Keratinocyte (primary cell): ENCODE results near the gene OR56B4. TPM values are rescaled to one million over a fixed set of nuclear protein-coding genes. Genes with fewer than 3 reads are reported as not detected.

Source experiments
- DNase-seq: peaks from one replicate; pipeline ENCODE4 v3.0.0-alpha.2; 2011; ENCODE audit warnings: low read depth, missing footprints, low spot score
- FAIRE-seq: peaks from 2 replicates; lab custom pipeline; 2011; peaks lifted over from hg19 to GRCh38; lab: Jason Lieb, UNC
- H2AFZ ChIP-seq: 2 replicates; pipeline ENCODE4 v1.6.0; 2012; ENCODE audit warnings: low read length, control low read depth, inconsistent platforms; ENCODE audit not compliant: control insufficient read depth
- H3K27ac ChIP-seq: 2 replicates; pipeline ENCODE4 v1.5.1; 2011; ENCODE audit warnings: low read length; ENCODE audit not compliant: control insufficient read depth, insufficient read depth
- H3K27me3 ChIP-seq: 3 replicates; pipeline ENCODE4 v1.6.0; 2011; ENCODE audit warnings: low read length; ENCODE audit not compliant: control insufficient read depth, insufficient read depth; ENCODE audit errors: extremely low read depth
- H3K36me3 ChIP-seq, 2 experiments: 2 replicates in 1 of 2; 3 replicates in 1 of 2; pipeline ENCODE4 v1.5.1; 2011; ENCODE audit warnings: low read length in 2 of 2, mild to moderate bottlenecking in 1 of 2; ENCODE audit not compliant: control insufficient read depth in 2 of 2, insufficient read depth in 2 of 2; ENCODE audit errors: extremely low read depth in 1 of 2
- H3K4me1 ChIP-seq: 3 replicates; pipeline ENCODE4 v1.5.1; 2011; ENCODE audit warnings: low read length; ENCODE audit not compliant: control insufficient read depth, insufficient read depth; ENCODE audit errors: extremely low read depth
- H3K4me2 ChIP-seq: 3 replicates; pipeline ENCODE4 v1.6.0; 2011; ENCODE audit warnings: low read depth, low read length; ENCODE audit not compliant: control insufficient read depth, insufficient read depth; ENCODE audit errors: extremely low read depth
- H3K4me3 ChIP-seq, 3 experiments: fragments of 200-600 bp in 1 of 3; sonication (generic) in 1 of 3; 2 replicates in 2 of 3; 3 replicates in 1 of 3; pipeline ENCODE4 v1.5.1; 2011 to 2016; ENCODE audit warnings: low read length in 3 of 3, mild to moderate bottlenecking in 3 of 3, control low read depth in 2 of 3, inconsistent platforms in 1 of 3, low read depth in 1 of 3, mixed read lengths in 1 of 3, mixed run types in 1 of 3, moderate library complexity in 1 of 3; ENCODE audit not compliant: control insufficient read depth in 2 of 3, insufficient read depth in 2 of 3; ENCODE audit errors: extremely low read depth in 1 of 3
- H3K79me2 ChIP-seq: 2 replicates; pipeline ENCODE4 v1.6.0; 2012; ENCODE audit warnings: low read length; ENCODE audit not compliant: control insufficient read depth, insufficient read depth
- H3K9ac ChIP-seq: 3 replicates; pipeline ENCODE4 v1.6.0; 2011; ENCODE audit warnings: low read length; ENCODE audit not compliant: control insufficient read depth, insufficient read depth; ENCODE audit errors: extremely low read depth
- H3K9me1 ChIP-seq: 3 replicates; pipeline ENCODE4 v1.6.0; 2011; ENCODE audit warnings: low read length; ENCODE audit not compliant: control insufficient read depth, insufficient read depth; ENCODE audit errors: extremely low read depth
- H3K9me3 ChIP-seq: 2 replicates; pipeline ENCODE4 v1.5.1; 2012; ENCODE audit warnings: low read depth, low read length; ENCODE audit not compliant: control insufficient read depth
- H4K20me1 ChIP-seq: 3 replicates; pipeline ENCODE4 v1.6.0; 2011; ENCODE audit warnings: low read length; ENCODE audit not compliant: control insufficient read depth, insufficient read depth; ENCODE audit errors: extremely low read depth
- CTCF ChIP-seq, 3 experiments: IDR thresholded peaks in 1 of 3; conservative IDR thresholded peaks in 1 of 3; optimal IDR thresholded peaks in 1 of 3; 2 replicates in 2 of 3; 3 replicates in 1 of 3; pipeline versions ENCODE3 to v1.5.1; 2011; ENCODE audit warnings: low read length in 3 of 3, mild to moderate bottlenecking in 3 of 3, moderate library complexity in 2 of 3, control low read depth in 1 of 3, inconsistent platforms in 1 of 3; ENCODE audit not compliant: insufficient read depth in 2 of 3; ENCODE audit errors: extremely low read depth in 1 of 3
- EZH2 ChIP-seq: IDR thresholded peaks from one replicate; pipeline ENCODE4 v1.6.1; 2012; ENCODE audit warnings: inconsistent platforms, mild to moderate bottlenecking, low read length, moderate library complexity
- dilution Hi-C: fragments of 300-500 bp; cut with MboI; formaldehyde crosslinking; loops from one replicate; pipeline ENCODE4 v1.7.0; 2020; ENCODE audit warnings: low sequenced_read_pairs; ENCODE audit not compliant: extremely low pct_ligation_motif_present
- polyA plus RNA-seq, 5 experiments: library from polyadenylated mRNA; depleted of rRNA in 3 of 5; stranded (reverse) in 3 of 5; stranded (forward) in 1 of 5; unstranded in 1 of 5; fragments of >200 nt; gene quantifications; 1 replicate in 1 of 5; 2 replicates in 3 of 5; 3 replicates in 1 of 5; pipeline versions ENCODE4 v1.2.1 to v1.2.3, GENCODE V29; 2011 to 2012; ENCODE audit warnings: missing spikeins in 2 of 5, low read depth in 1 of 5, low replicate concordance in 1 of 5

OR56B4 gene
- polyA plus RNA-seq, 1 donor (not counting 4 experiments of a cell fraction or from before 2014, with no cell fraction given), result not detected

GRCh38 chr11:6077723-6078122 lies 29.8 kb upstream of the OR56B4 start:
- H3K4me3 ChIP-seq, result no peak overlapping the region
- H3K27ac ChIP-seq, result no peak overlapping the region
- H3K9me1 ChIP-seq, result no peaks in the 10 kb centered on the region
- H3K36me3 ChIP-seq, result no peaks in the 10 kb centered on the region
- H3K9ac ChIP-seq, result no peak overlapping the region
- TF ChIP-seq EZH2 (no peak), CTCF (optimal IDR thresholded peaks at IDR 0.05 in 1 of 3, IDR thresholded peaks at IDR 0.05 in 1 of 3, conservative IDR thresholded peaks at IDR 0.05 in 1 of 3; ENCODE audit: extremely low read depth in 1 of 3, insufficient read depth in 2 of 3, low read length in 3 of 3) (no peak)
- no peaks in the 10 kb centered on the region for H3K9me3 ChIP-seq
- no peaks in the 10 kb centered on the region for H3K79me2 ChIP-seq
- dilution Hi-C loops, result no loop called here
- DNase-seq, result no peak
- no peaks in the 10 kb centered on the region for H3K4me1 ChIP-seq
- H4K20me1 ChIP-seq, result no peaks in the 10 kb centered on the region
- H3K27me3 ChIP-seq, result no peaks in the 10 kb centered on the region
- no peak for FAIRE-seq
- no peak overlapping the region for H2AFZ ChIP-seq
- H3K4me2 ChIP-seq, result no peak overlapping the region

- Histone ChIP-seq H2AFZ (no peak overlapping the region), H3K27ac (no peak overlapping the region), H3K9ac (no peak overlapping the region), H3K4me3 (no peak overlapping the region), H3K36me3 (no peaks in the 10 kb centered on the region), H3K79me2 (no peaks in the 10 kb centered on the region), H3K9me1 (no peaks in the 10 kb centered on the region), H3K27me3 (no peaks in the 10 kb centered on the region), H3K4me1 (no peaks in the 10 kb centered on the region), H3K4me2 (no peak overlapping the region), H4K20me1 (no peaks in the 10 kb centered on the region), H3K9me3 (no peaks in the 10 kb centered on the region)
- TF ChIP-seq CTCF (optimal IDR thresholded peaks at IDR 0.05 in 1 of 3, IDR thresholded peaks at IDR 0.05 in 1 of 3, conservative IDR thresholded peaks at IDR 0.05 in 1 of 3; ENCODE audit: extremely low read depth in 1 of 3, insufficient read depth in 2 of 3, low read length in 3 of 3) (no peak), EZH2 (no peak)
- dilution Hi-C loops, result no loop called here
- DNase-seq (no peak), FAIRE-seq (no peak)
Measured at GRCh38 chr11:6079463-6079862, 28.0 kb upstream of the OR56B4 start.
